Parathyroid adenoma (tissue), 2 donors: ENCODE data around the gene GPR176.

Experiments
- H2AFZ ChIP-seq: fragments of 300-600 bp; sonication (generic); one replicate; pipeline ENCODE4 v1.7.0; 2017; ENCODE audit warnings: antibody characterized with exemption, mild to moderate bottlenecking
- H3K27ac ChIP-seq: fragments of 300-600 bp; sonication (generic); one replicate; pipeline ENCODE4 v1.7.0; 2017
- H3K27me3 ChIP-seq: fragments of 300-600 bp; sonication (generic); one replicate; pipeline ENCODE4 v1.7.0; 2017; ENCODE audit warnings: low read length; ENCODE audit not compliant: control insufficient read depth, insufficient read depth
- H3K36me3 ChIP-seq: fragments of 300-600 bp; sonication (generic); one replicate; pipeline ENCODE4 v1.7.0; 2017; ENCODE audit warnings: low read length; ENCODE audit not compliant: control insufficient read depth, insufficient read depth
- H3K4me1 ChIP-seq: fragments of 300-600 bp; sonication (generic); one replicate; pipeline ENCODE4 v1.7.0; 2017; ENCODE audit warnings: control low read depth
- H3K4me2 ChIP-seq: fragments of 300-600 bp; sonication (generic); one replicate; pipeline ENCODE4 v1.7.0; 2017; ENCODE audit warnings: low read length
- H3K4me3 ChIP-seq: fragments of 300-600 bp; sonication (generic); one replicate; pipeline ENCODE4 v1.7.0; 2017; ENCODE audit warnings: low read depth, low read length
- H3K79me2 ChIP-seq: fragments of 300-600 bp; sonication (generic); one replicate; pipeline ENCODE4 v1.7.0; 2017; ENCODE audit warnings: control low read depth
- H3K9ac ChIP-seq: fragments of 300-600 bp; sonication (generic); one replicate; pipeline ENCODE4 v1.7.0; 2017; ENCODE audit warnings: mild to moderate bottlenecking
- H3K9me3 ChIP-seq: fragments of 300-600 bp; sonication (generic); one replicate; pipeline ENCODE4 v1.7.0; 2017; ENCODE audit warnings: low read length; ENCODE audit not compliant: control insufficient read depth
- CTCF ChIP-seq: fragments of 300-600 bp; sonication (generic); IDR thresholded peaks from one replicate; pipeline ENCODE4 v1.7.0; 2017; ENCODE audit warnings: antibody characterized with exemption, mild to moderate bottlenecking
- donor health status: primary hyperparathyroidism.

GPR176 gene

DNA sequence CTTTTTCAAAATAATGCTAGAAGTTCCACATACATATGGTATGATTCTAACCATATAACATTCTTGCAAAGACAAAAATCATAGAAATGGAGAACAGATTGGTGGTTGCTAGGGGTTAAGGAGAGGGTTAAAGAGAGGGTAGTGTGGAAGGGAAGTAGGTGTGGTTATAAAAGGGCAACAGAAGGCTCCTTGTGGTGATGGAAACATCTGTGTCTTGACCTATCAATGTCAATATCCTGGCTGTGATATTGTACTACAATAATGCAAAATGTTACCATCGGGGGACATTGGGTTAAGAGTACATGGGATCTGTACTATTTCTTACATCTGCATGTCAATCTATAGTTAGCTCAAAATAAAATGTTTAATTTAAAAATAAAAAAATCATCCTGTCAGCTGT lies 69.6 kb downstream of the GPR176 start:
- H3K4me2 ChIP-seq = no peak overlapping the region
- no peaks in the 10 kb centered on the region for H3K4me1 ChIP-seq
- no peak for TF ChIP-seq CTCF
- no peaks in the 10 kb centered on the region for H3K9me3 ChIP-seq
- no peak overlapping the region for H3K9ac ChIP-seq
- no peaks in the 10 kb centered on the region for H3K36me3 ChIP-seq
- H2AFZ ChIP-seq = no peak overlapping the region
- H3K27me3 ChIP-seq = no peaks in the 10 kb centered on the region
- no peak overlapping the region for H3K27ac ChIP-seq
- H3K79me2 ChIP-seq = no peaks in the 10 kb centered on the region
- H3K4me3 ChIP-seq = no peak overlapping the region

DNA sequence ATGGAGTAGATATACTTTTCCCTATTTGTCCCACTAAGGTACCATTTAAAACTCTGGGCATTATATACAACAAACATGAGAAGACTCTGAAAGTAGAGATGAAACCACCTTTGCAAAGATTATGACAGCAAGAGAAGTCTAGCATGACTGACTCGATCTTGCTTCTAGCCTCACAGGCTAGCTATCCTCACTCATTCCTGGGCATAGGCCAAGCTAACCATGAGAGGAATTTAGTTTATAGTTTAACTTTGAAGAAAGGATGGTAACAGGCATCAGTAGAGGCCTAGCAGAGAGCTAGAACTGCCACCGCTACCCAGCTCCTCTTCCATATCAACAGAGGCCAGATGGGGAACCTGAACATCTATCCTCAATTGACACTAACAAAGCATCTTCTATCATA lies 74.0 kb downstream of the GPR176 start:
- Histone ChIP-seq H3K4me2 (no peak overlapping the region), H3K36me3 (no peaks in the 10 kb centered on the region), H3K4me1 (no peaks in the 10 kb centered on the region), H2AFZ (no peak overlapping the region), H3K4me3 (no peak overlapping the region), H3K79me2 (no peaks in the 10 kb centered on the region), H3K9me3 (no peaks in the 10 kb centered on the region), H3K27me3 (no peaks in the 10 kb centered on the region), H3K27ac (no peak overlapping the region), H3K9ac (no peak overlapping the region)
- TF ChIP-seq CTCF = no peak

DNA sequence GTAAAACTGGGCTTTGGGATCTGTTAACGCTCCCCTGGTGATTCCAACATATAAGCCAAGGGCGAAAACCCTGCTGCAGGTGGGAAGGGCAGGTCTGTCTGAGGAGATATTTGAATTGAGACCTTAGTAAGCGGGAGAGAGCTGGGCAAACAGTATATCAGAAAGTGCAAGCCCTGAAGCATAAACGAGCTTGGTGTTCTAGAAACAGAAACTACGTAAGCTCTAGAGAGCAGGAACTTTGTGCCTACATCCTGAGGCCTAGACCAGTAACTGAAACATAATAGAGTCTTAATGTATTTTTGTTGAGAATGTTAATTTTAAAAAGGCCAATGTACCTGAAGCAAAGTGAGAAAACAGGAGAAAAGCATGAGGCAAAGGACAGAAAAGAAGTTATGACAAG lies 74.5 kb downstream of the GPR176 start:
- no peak overlapping the region for H3K27ac ChIP-seq
- H3K9me3 ChIP-seq = no peaks in the 10 kb centered on the region
- TF ChIP-seq CTCF = no peak
- H3K79me2 ChIP-seq = no peaks in the 10 kb centered on the region
- H3K27me3 ChIP-seq = no peaks in the 10 kb centered on the region
- no peak overlapping the region for H3K9ac ChIP-seq
- no peaks in the 10 kb centered on the region for H3K4me1 ChIP-seq
- no peak overlapping the region for H3K4me2 ChIP-seq
- H3K4me3 ChIP-seq = no peak overlapping the region
- H2AFZ ChIP-seq = no peak overlapping the region
- H3K36me3 ChIP-seq = no peaks in the 10 kb centered on the region

GRCh38 chr15:39843565-39843964 lies 76.5 kb downstream of the GPR176 start:
- Histone ChIP-seq H3K4me1 (no peaks in the 10 kb centered on the region), H3K27ac (no peak overlapping the region), H2AFZ (no peak overlapping the region), H3K27me3 (no peaks in the 10 kb centered on the region), H3K4me3 (no peak overlapping the region), H3K4me2 (no peak overlapping the region), H3K9ac (no peak overlapping the region), H3K9me3 (no peaks in the 10 kb centered on the region), H3K36me3 (no peaks in the 10 kb centered on the region), H3K79me2 (no peaks in the 10 kb centered on the region)
- no peak for TF ChIP-seq CTCF

- H3K9ac ChIP-seq = no peak overlapping the region
- no peak overlapping the region for H2AFZ ChIP-seq
- H3K4me3 ChIP-seq = no peak overlapping the region
- no peaks in the 10 kb centered on the region for H3K79me2 ChIP-seq
- H3K27me3 ChIP-seq = no peaks in the 10 kb centered on the region
- no peak for TF ChIP-seq CTCF
- no peaks in the 10 kb centered on the region for H3K4me1 ChIP-seq
- H3K27ac ChIP-seq = no peak overlapping the region
- no peaks in the 10 kb centered on the region for H3K36me3 ChIP-seq
- no peaks in the 10 kb centered on the region for H3K9me3 ChIP-seq
- no peak overlapping the region for H3K4me2 ChIP-seq
These were observed 82.6 kb downstream of the GPR176 start for GRCh38 chr15:39837454-39837853.
